ENCODE results near the gene SIGLEC1. TPM values are rescaled to one million over a fixed set of nuclear protein-coding genes. Genes with fewer than 3 reads are reported as not detected.

Gene SIGLEC1
- total and polyA plus RNA-seq, 2 donors (not counting 3 experiments of a cell fraction or from before 2014, with no cell fraction given), result not detected

- Histone ChIP-seq H3K27me3 (ENCODE audit: control insufficient read depth in 2 of 2, insufficient read depth in 2 of 2, low read length in 2 of 2) (no peaks in the 10 kb centered on the region), H3K27ac (ENCODE audit: insufficient read depth, low read depth, low read length) (no peak overlapping the region), H4K20me1 (replicated peaks; ENCODE audit: control insufficient read depth, extremely low read depth, insufficient read depth, low read length) (no peaks in the 10 kb centered on the region), H3K79me2 (ENCODE audit: control insufficient read depth, insufficient read depth, low read length) (no peaks in the 10 kb centered on the region), H3K9me1 (replicated peaks; ENCODE audit: control insufficient read depth, extremely low read depth, insufficient read depth, low read length) (no peaks in the 10 kb centered on the region), H3K4me1 (ENCODE audit: control insufficient read depth, extremely low read depth, insufficient read depth, low read length) (peaks cover 12% of the 10 kb centered on the region), H3K9ac (replicated peaks; ENCODE audit: extremely low read depth, insufficient read depth, low read length) (no peak overlapping the region), H3K4me2 (ENCODE audit: insufficient read depth, low read length) (no peak overlapping the region), H2AFZ (ENCODE audit: low read depth, low read length) (no peak overlapping the region), H3K36me3 (ENCODE audit: control insufficient read depth in 2 of 2, extremely low read depth in 1 of 2, insufficient read depth in 2 of 2, low read length in 2 of 2) (no peaks in the 10 kb centered on the region), H3K4me3 (replicated peaks in 1 of 3; ENCODE audit: insufficient read depth in 1 of 3, low read depth in 1 of 3, low read length in 3 of 3) (no peak overlapping the region), H3K9me3 (replicated peaks; ENCODE audit: control insufficient read depth, insufficient read depth, low read length) (no peaks in the 10 kb centered on the region)
- ChIA-PET CTCF (interaction anchor here (1.0 to 2.9 kb wide), 3 partner anchors 10 to 66 kb away, joined by 4 to 16 read pairs (median 7); no protein-coding TSS in a partner anchor), POLR2A (interaction anchor here (0.7 kb wide), 1 partner anchor 70 kb away, joined by 3 read pairs; no protein-coding TSS in a partner anchor)
- dilution Hi-C loops (cut with MboI; ENCODE audit: extremely low pct_ligation_motif_present, low sequenced_read_pairs), result no loop called here
- BruUV-seq (replicated peaks), result no TSS peak
- TF ChIP-seq JUN (IDR thresholded peaks at IDR 0.05; ENCODE audit: borderline replicate concordance, insufficient read depth, insufficient read length, low read depth), result no peak
- no peak for TF ChIP-seq MAX (IDR thresholded peaks at IDR 0.05; ENCODE audit: insufficient read depth, insufficient read length)
- no peak for TF ChIP-seq FOS (IDR thresholded peaks at IDR 0.05; ENCODE audit: borderline replicate concordance, insufficient read depth, low read length)
- no peak for TF ChIP-seq POLR2AphosphoS5 (IDR thresholded peaks at IDR 0.05; ENCODE audit: insufficient read depth, low read depth, low read length)
- no peak for TF ChIP-seq CTCF (IDR thresholded peaks at IDR 0.05; ENCODE audit: extremely low read depth in 1 of 2, insufficient read depth in 1 of 2, low read depth in 1 of 2, low read length in 2 of 2)
- FAIRE-seq, result no peak
- DNase-seq (ENCODE audit: low read depth, low spot score), result no peak
- intact Hi-C loops (cut with micrococcal nuclease), result no loop called here
Observed at GRCh38 chr20:3743251-3743650, 30.9 kb upstream of the SIGLEC1 start.
